ENCODE measurements around the gene PUM1. TPM values are rescaled to one million over a fixed set of nuclear protein-coding genes. Genes with fewer than 3 reads are reported as not detected.

The PUM1 gene
- total and polyA plus RNA-seq, 4 donors: 18.1 to 49.2 (median 30.2) TPM

DNA sequence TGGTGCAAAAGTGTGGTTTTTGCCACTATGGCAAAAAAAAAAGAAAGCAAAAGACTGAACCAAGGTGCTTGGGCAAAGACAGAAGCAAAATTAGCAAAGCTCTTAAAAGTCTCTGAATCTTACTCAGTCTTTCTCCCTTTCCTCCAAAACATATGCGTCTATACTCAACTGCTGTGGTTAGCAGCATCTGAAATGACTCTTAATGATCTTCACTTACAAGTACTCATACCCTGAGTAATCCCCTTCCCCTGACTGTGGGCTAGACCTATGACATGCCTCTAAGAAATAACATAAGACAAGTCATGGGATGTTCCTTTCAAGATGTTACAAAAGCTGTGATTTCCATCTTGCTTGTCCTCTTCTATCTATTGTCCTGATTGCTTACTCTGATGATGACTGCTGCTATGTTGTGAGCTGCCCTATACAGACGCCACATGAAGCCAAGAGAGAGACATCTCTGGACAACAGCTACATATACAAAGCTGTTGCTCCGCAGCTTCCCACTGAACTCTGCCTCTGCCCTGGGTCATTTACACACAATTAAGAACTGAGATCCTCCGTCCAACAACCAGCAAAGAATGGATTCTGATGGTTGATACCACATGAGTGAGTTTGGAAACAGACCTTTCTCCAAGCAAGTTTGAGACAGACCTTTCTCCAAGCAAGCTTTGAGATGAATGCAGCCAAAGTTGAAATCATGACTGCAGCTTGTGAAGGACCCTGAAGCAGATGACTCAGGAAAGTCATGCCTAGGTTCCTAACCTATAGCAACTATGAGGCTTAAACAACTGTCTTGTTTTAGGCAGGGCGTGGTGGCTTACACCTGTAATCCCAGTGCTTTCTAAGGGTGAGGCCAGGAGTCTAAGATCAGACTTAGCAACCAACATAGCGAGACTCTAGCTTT lies 55.2 kb downstream of the PUM1 start:
- Histone ChIP-seq H3K4me1 (ENCODE audit: control insufficient read depth in 4 of 4, insufficient read depth in 4 of 4, low read length in 3 of 4) (peaks cover 15 to 25% (median 18%) of the 10 kb centered on the region in 4 donors), H3K4me3 (ENCODE audit: low read depth in 1 of 3, low read length in 3 of 3) (no peak overlapping the region), H3K27ac (ENCODE audit: low read depth in 1 of 2, low read length in 2 of 2) (no peak overlapping the region), H3K27me3 (ENCODE audit: control insufficient read depth in 4 of 4, insufficient read depth in 4 of 4, low read length in 3 of 4) (no peaks in the 10 kb centered on the region), H3K36me3 (ENCODE audit: control insufficient read depth in 4 of 4, insufficient read depth in 3 of 4, low read depth in 1 of 4, low read length in 3 of 4) (peaks cover 0 to 9% (median 6%) of the 10 kb centered on the region in 4 donors), H3K9me3 (ENCODE audit: control insufficient read depth in 4 of 4, low read length in 3 of 4) (no peaks in the 10 kb centered on the region), H3K9ac (ENCODE audit: low read depth in 1 of 2, low read length in 2 of 2) (no peak overlapping the region)
- TF ChIP-seq, protein P1, sequence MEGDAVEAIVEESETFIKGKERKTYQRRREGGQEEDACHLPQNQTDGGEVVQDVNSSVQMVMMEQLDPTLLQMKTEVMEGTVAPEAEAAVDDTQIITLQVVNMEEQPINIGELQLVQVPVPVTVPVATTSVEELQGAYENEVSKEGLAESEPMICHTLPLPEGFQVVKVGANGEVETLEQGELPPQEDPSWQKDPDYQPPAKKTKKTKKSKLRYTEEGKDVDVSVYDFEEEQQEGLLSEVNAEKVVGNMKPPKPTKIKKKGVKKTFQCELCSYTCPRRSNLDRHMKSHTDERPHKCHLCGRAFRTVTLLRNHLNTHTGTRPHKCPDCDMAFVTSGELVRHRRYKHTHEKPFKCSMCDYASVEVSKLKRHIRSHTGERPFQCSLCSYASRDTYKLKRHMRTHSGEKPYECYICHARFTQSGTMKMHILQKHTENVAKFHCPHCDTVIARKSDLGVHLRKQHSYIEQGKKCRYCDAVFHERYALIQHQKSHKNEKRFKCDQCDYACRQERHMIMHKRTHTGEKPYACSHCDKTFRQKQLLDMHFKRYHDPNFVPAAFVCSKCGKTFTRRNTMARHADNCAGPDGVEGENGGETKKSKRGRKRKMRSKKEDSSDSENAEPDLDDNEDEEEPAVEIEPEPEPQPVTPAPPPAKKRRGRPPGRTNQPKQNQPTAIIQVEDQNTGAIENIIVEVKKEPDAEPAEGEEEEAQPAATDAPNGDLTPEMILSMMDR (IDR thresholded peaks at IDR 0.05; ENCODE audit: low read depth, low read length, missing input control): no peak
- TF ChIP-seq FOXA1 (IDR thresholded peaks at IDR 0.05): no peak
- TF ChIP-seq SP1 (IDR thresholded peaks at IDR 0.05): no peak
- no peak for TF ChIP-seq YY1 (IDR thresholded peaks at IDR 0.05)
- TF ChIP-seq GABPA (IDR thresholded peaks at IDR 0.05 in 1 of 2, conservative IDR thresholded peaks at IDR 0.05 in 1 of 2): no peak
- TF ChIP-seq, protein P2, sequence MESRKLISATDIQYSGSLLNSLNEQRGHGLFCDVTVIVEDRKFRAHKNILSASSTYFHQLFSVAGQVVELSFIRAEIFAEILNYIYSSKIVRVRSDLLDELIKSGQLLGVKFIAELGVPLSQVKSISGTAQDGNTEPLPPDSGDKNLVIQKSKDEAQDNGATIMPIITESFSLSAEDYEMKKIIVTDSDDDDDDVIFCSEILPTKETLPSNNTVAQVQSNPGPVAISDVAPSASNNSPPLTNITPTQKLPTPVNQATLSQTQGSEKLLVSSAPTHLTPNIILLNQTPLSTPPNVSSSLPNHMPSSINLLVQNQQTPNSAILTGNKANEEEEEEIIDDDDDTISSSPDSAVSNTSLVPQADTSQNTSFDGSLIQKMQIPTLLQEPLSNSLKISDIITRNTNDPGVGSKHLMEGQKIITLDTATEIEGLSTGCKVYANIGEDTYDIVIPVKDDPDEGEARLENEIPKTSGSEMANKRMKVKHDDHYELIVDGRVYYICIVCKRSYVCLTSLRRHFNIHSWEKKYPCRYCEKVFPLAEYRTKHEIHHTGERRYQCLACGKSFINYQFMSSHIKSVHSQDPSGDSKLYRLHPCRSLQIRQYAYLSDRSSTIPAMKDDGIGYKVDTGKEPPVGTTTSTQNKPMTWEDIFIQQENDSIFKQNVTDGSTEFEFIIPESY (IDR thresholded peaks at IDR 0.05): no peak
- DNase-seq (ENCODE audit: low spot score): no peak
- 83% methylated on average over 6 of the region's 6 CpGs for WGBS

DNA sequence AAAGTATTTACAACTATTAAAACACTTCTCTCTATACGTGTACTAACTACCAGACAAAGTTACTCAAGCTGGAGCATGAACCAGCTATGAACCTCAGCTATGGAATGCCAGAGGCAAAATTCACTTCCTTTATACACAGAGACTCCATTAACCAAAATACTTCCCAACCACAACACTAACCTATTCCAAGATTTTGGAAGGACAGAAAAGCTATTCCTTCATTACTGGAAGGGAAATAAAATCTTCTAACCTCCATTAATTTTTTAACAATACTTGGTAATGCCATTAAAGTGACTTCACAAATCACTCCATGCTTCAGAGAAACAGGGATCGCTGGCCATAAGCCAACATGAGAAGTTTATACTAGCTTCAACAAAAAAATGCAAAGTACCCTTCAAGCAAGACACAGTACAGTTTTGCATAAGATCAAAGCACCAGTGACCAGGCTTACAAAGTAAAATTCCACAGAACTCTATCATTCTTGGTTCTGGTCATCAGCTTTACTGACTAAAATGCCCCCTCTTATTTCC lies 58.0 kb downstream of the PUM1 start:
- Histone ChIP-seq H3K4me3 (ENCODE audit: low read depth in 1 of 3, low read length in 3 of 3) (no peak overlapping the region), H3K36me3 (ENCODE audit: control insufficient read depth in 4 of 4, insufficient read depth in 3 of 4, low read depth in 1 of 4, low read length in 3 of 4) (peaks cover 2 to 16% (median 15%) of the 10 kb centered on the region in 4 donors), H3K27me3 (ENCODE audit: control insufficient read depth in 4 of 4, insufficient read depth in 4 of 4, low read length in 3 of 4) (no peaks in the 10 kb centered on the region), H3K27ac (ENCODE audit: low read depth in 1 of 2, low read length in 2 of 2) (no peak overlapping the region), H3K4me1 (ENCODE audit: control insufficient read depth in 4 of 4, insufficient read depth in 4 of 4, low read length in 3 of 4) (peaks cover 3 to 9% (median 4%) of the 10 kb centered on the region in 4 donors), H3K9ac (ENCODE audit: low read depth in 1 of 2, low read length in 2 of 2) (no peak overlapping the region), H3K9me3 (ENCODE audit: control insufficient read depth in 4 of 4, low read length in 3 of 4) (no peaks in the 10 kb centered on the region)
- TF ChIP-seq GABPA (IDR thresholded peaks at IDR 0.05 in 1 of 2, conservative IDR thresholded peaks at IDR 0.05 in 1 of 2): no peak
- TF ChIP-seq FOXA1 (IDR thresholded peaks at IDR 0.05): no peak
- TF ChIP-seq EGR1 (IDR thresholded peaks at IDR 0.05; ENCODE audit: low read depth in 2 of 2): no peak
- WGBS: 81% methylated on average over 2 of the region's 2 CpGs
- no peak for DNase-seq (ENCODE audit: low spot score)

DNA sequence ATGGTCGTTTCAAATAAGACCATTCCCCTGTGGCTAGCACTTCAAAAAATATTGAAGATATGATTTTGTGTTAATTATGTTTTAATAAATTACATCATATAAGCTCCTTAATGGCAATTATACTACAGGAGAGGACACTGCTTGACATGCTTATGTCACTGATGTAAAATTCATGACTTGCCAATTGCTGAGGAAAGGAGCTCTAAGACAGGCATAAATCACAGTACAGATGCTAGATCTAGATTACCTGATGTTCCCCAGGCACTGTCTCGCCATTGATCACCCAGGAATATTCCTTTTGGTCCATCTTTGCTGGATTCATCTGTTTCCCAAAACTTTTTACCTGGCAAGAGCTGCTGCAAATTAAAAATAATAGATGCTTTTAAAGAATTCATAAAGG lies 58.8 kb downstream of the PUM1 start:
- Histone ChIP-seq H3K4me3 (ENCODE audit: low read depth in 1 of 3, low read length in 3 of 3) (no peak overlapping the region), H3K9ac (ENCODE audit: low read depth in 1 of 2, low read length in 2 of 2) (no peak overlapping the region), H3K27me3 (ENCODE audit: control insufficient read depth in 4 of 4, insufficient read depth in 4 of 4, low read length in 3 of 4) (no peaks in the 10 kb centered on the region), H3K4me1 (ENCODE audit: control insufficient read depth in 4 of 4, insufficient read depth in 4 of 4, low read length in 3 of 4) (peaks cover 3 to 7% (median 3%) of the 10 kb centered on the region in 4 donors), H3K27ac (ENCODE audit: low read depth in 1 of 2, low read length in 2 of 2) (no peak overlapping the region), H3K9me3 (ENCODE audit: control insufficient read depth in 4 of 4, low read length in 3 of 4) (no peaks in the 10 kb centered on the region), H3K36me3 (ENCODE audit: control insufficient read depth in 4 of 4, insufficient read depth in 3 of 4, low read depth in 1 of 4, low read length in 3 of 4) (peaks cover 2 to 19% (median 15%) of the 10 kb centered on the region in 4 donors)
- TF ChIP-seq NR2F2 (IDR thresholded peaks at IDR 0.05): no peak
- TF ChIP-seq, protein P3, sequence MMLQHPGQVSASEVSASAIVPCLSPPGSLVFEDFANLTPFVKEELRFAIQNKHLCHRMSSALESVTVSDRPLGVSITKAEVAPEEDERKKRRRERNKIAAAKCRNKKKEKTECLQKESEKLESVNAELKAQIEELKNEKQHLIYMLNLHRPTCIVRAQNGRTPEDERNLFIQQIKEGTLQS (IDR thresholded peaks at IDR 0.05): no peak
- no peak for TF ChIP-seq JUND (IDR thresholded peaks at IDR 0.05)
- TF ChIP-seq, protein P4, sequence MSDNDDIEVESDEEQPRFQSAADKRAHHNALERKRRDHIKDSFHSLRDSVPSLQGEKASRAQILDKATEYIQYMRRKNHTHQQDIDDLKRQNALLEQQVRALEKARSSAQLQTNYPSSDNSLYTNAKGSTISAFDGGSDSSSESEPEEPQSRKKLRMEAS (IDR thresholded peaks at IDR 0.05): no peak
- no peak for TF ChIP-seq RAD21 (IDR thresholded peaks at IDR 0.05)
- 93% methylated on average over 2 of the region's 2 CpGs for WGBS
- DNase-seq (ENCODE audit: low spot score): no peak
